ENCODE results near the gene KEL.

Gene KEL

GRCh38 chr7:142927085-142927745 is 34.9 kb downstream of the KEL start:
- no peak for DNase-seq

GRCh38 chr7:142925413-142925812 is 36.8 kb downstream of the KEL start:
- DNase-seq, result no peak

- no peak for DNase-seq
These were observed 38.8 kb downstream of the KEL start for GRCh38 chr7:142923391-142923790.

- no peak for DNase-seq
These were observed 42.5 kb downstream of the KEL start for GRCh38 chr7:142919656-142920055.

DNA sequence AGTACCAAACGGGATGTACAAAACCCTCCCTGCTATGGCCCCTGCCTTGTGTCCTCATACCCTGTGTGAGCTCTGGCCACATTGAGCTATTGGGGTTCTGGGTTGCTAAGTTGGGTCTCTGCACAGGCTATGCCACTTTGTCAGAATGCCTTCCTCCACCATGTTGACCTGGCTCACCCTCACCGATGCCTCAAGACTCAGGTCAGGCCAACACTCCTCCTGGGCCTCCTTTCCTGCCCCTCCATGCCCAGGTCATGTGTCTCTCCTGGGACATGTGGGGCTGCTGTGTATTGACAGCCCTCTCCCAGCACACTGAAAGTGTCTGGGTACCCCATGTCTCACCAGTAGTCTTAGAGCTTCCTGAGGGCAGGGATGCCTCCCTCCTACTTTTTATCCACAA is 43.3 kb downstream of the KEL start:
- no peak for DNase-seq

DNA sequence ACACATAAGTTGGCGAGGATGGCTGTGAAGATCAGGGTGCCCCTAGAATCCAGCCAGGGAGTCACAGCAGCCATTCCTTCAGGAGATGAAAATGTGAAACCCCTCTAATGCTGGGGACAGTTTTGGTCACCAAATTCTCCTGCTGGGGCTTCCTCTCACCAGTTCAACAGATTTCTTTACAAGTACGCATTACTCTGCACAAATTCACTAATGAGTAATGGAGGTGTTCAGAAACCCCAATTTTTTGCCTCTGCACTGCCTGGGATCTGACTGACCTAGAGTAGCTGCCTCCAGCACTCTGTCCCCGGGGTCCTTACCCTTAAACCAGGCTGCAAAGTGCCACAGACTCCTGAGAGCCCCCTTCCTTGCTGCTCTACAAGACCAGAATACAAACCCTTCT is 44.7 kb downstream of the KEL start:
- DNase-seq, result no peak

GRCh38 chr7:142916508-142916907 is 45.7 kb downstream of the KEL start:
- DNase-seq, result no peak

- no peak for DNase-seq
These were observed 46.8 kb downstream of the KEL start for GRCh38 chr7:142915315-142915714.

DNA sequence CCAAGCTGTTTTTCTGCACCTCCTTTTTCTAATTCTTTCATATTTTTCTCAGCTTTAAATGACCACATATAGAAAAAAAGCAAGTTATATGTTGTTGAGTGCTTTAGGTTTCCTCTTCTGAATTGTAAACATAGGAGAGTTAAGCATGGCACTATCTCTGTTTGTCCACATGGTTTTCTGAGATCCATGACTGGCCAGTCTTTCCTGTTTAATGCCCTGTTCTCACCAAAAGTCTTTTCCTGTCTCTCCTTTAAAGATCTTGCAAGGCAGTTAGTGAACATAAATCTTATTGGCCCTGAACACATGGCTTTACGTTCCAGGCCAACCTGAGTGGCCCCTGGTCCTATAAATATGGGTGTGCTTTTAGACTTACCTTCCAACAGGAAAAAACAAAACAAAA is 48.0 kb downstream of the KEL start:
- DNase-seq, result no peak

DNA sequence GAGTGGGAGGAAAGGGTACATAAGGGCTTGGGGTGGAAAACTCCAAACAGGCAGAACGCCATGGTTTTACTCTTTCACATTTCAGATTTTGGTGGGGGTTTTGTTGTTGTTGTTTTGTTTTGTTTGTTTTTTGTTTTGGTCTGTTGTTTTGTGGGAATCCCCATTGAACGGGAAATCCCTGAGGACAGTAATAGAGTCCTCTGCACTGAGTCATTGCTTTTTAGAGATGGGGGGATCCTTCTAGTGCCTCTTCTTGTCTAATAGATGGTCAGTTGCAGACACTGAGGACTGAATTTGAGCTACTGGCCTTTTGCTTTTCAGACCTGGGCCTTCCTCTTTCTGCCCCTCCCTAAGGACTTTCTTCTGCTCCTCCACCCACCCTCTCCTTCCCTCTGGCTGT is 48.6 kb downstream of the KEL start:
- DNase-seq, result no peak

DNA sequence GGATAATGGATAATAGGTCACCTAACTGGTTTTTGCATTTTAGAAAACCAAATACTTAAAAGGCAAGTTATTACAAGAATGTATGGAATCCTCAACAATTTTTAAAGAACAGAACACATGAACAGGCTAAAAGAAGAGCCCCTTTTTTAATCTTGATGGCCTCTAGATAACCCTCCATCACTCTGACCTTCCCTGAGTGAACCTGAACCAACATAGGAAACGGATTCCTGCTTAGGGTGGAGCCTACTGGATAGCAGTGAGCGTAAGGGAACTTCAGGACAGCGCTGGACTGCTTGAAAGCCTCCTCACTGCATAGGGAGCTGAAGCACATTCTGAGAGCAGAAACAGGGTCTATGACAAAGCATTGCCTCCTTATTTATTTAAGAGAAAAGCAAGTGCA is 49.1 kb downstream of the KEL start:
- DNase-seq, result no peak

- DNase-seq, result no peak
These were observed 51.7 kb downstream of the KEL start for GRCh38 chr7:142910481-142910880.

- DNase-seq, result no peak
These were observed 52.1 kb downstream of the KEL start for GRCh38 chr7:142910031-142910433.

DNA sequence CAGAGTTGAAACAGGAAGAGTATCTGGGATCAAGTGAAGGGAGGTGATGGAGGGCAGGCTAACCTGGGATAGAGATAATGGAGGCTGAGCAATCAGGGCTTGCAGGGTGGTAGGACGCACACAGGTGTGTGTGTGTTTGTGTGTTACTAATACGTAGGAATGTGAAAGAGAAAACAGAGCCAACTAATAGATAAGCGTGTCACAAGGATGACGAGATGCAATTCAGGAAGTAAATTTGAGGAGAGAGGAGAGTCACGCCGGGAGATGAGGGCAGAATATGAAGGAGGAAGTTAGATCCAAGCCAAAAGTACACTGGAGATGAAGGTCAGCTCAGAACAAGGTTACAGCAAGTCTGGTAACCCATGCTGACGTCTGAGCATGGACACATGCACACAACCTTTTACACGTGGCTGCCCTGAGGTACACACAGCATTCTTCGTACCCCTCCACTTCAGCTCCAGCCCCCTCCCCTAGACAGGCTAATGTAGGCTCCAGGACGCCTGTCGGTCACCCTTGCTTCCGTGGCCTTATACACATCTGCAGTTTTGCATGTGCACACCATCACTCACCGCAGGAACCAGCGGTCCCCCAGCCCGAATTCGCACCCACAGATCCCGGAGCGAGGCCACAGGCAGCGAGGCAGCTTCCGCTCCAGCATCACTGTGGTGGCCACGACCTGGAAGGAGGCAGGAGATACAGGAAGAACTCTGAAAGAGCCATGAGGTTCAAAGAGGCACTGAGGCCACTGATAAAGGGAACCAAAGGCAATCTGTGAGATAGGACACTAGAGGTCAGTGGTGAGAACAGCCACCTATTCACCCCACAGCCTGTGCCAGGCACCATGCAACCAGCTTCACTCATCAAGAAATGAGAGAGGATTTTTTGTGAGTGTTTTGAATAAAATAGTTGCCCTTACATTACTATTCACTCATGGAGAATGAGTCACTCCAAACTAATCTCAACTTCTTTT is 53.0 kb downstream of the KEL start:
- DNase-seq, result no peak

GRCh38 chr7:142908290-142908689 is 53.9 kb downstream of the KEL start:
- DNase-seq, result no peak

GRCh38 chr7:142906643-142907042 is 55.5 kb downstream of the KEL start:
- DNase-seq, result no peak

- DNase-seq, result no peak
These were observed 56.4 kb downstream of the KEL start for GRCh38 chr7:142905759-142906158.

GRCh38 chr7:142904128-142904527 is 58.0 kb downstream of the KEL start:
- no peak for DNase-seq

GRCh38 chr7:142901426-142902259 is 60.5 kb downstream of the KEL start:
- DNase-seq, result no peak

DNA sequence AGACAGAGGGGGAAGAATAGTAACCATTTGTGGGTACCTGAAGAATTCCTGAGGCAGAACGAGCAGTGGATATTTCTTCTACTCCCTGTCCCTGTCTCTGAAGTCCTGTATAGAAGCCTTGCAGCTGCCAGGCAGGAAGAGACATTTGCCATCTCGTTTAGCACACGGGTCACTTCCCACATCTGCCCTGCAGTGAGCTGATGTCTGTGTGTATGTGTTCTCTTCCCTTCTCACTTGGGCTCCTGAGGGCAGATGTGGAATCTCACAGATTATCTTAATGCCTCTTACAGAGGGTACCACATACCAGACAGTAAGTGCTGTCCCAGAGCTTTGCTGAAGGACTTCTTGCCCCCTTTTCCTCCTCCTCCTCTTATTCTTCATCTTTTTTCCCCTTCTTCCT is 62.5 kb downstream of the KEL start:
- DNase-seq, result no peak

- DNase-seq, result no peak
These were observed 63.6 kb downstream of the KEL start for GRCh38 chr7:142898377-142899170.

DNA sequence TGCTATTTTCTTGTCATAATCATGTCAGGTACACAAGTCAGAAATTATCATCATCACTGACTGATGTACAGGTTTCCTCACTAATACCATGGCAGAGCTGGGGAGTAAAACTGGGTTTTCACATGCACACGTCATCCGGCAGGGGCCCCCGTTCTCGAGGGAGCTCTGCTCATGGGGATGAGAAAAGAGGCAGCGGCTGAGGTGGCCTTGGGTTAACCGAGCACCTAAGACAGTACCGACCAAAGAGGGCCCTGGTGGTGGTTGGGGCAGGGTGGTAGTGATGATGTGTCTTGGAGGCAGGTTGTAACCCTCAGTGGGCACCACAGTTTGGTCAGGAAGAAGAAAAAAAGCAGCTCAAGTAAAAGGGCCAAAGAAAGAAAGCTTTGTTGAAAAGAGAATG is 64.5 kb downstream of the KEL start:
- no peak for DNase-seq

Measured in activated CD4-positive, CD25-positive, alpha-beta regulatory T cell (primary cell).